ENCODE results near the gene DEPDC5. TPM values are rescaled to one million over a fixed set of nuclear protein-coding genes. Genes with fewer than 3 reads are reported as not detected.

Gene DEPDC5
- total RNA-seq, 2 donors from 2014 or later: 10.9 to 37.5 TPM

- H3K36me3 ChIP-seq: no peaks in the 10 kb centered on the region
- 74% methylated on average over 4 of the region's 4 CpGs for WGBS
- no peak for TF ChIP-seq POLR2A (IDR thresholded peaks at IDR 0.05)
- no peak for TF ChIP-seq CTCF (IDR thresholded peaks at IDR 0.05)
- no peak for TF ChIP-seq POLR2AphosphoS5 (IDR thresholded peaks at IDR 0.05)
- H3K27ac ChIP-seq: no peak overlapping the region
- H3K9me3 ChIP-seq: no peaks in the 10 kb centered on the region
- H3K27me3 ChIP-seq (replicated peaks; ENCODE audit: insufficient read depth): no peaks in the 10 kb centered on the region
- no peaks in the 10 kb centered on the region for H3K4me1 ChIP-seq (replicated peaks)
- DNase-seq (ENCODE audit: low spot score): no peak
- intact Hi-C loops (cut with DNase I): no loop called here
- H3K4me3 ChIP-seq: no peak overlapping the region
These were observed 182.3 kb downstream of the DEPDC5 start for GRCh38 chr22:31935961-31936635.

GRCh38 chr22:31937341-31937740 is 183.5 kb downstream of the DEPDC5 start:
- H3K9me3 ChIP-seq: no peaks in the 10 kb centered on the region
- H3K27ac ChIP-seq: no peak overlapping the region
- no peaks in the 10 kb centered on the region for H3K4me1 ChIP-seq (replicated peaks)
- 69% methylated on average over 3 of the region's 3 CpGs for WGBS
- no peak overlapping the region for H3K4me3 ChIP-seq
- no peaks in the 10 kb centered on the region for H3K27me3 ChIP-seq (replicated peaks; ENCODE audit: insufficient read depth)
- TF ChIP-seq POLR2AphosphoS5 (IDR thresholded peaks at IDR 0.05): no peak
- TF ChIP-seq CTCF (IDR thresholded peaks at IDR 0.05): no peak
- no peak for TF ChIP-seq POLR2A (IDR thresholded peaks at IDR 0.05)
- H3K36me3 ChIP-seq: no peaks in the 10 kb centered on the region
- intact Hi-C loops (cut with DNase I): no loop called here
- no peak for DNase-seq (ENCODE audit: low spot score)

- no peaks in the 10 kb centered on the region for H3K9me3 ChIP-seq
- H3K4me1 ChIP-seq (replicated peaks): no peaks in the 10 kb centered on the region
- no peak overlapping the region for H3K27ac ChIP-seq
- intact Hi-C loops (cut with DNase I): no loop called here
- no peak overlapping the region for H3K4me3 ChIP-seq
- no peaks in the 10 kb centered on the region for H3K27me3 ChIP-seq (replicated peaks; ENCODE audit: insufficient read depth)
- no peak for DNase-seq (ENCODE audit: low spot score)
- TF ChIP-seq POLR2A (IDR thresholded peaks at IDR 0.05): no peak
- no peak for TF ChIP-seq POLR2AphosphoS5 (IDR thresholded peaks at IDR 0.05)
- TF ChIP-seq CTCF (IDR thresholded peaks at IDR 0.05): no peak
- 76% methylated on average over 8 of the region's 8 CpGs for WGBS
- H3K36me3 ChIP-seq: no peaks in the 10 kb centered on the region
These were observed 184.5 kb downstream of the DEPDC5 start for GRCh38 chr22:31938296-31938695.

- intact Hi-C loops (cut with DNase I): loop anchor here (10.0 kb wide), 1 partner anchor 276 kb away; the partner anchor contains the start of gene PISD
- DNase-seq (ENCODE audit: low spot score): no peak
- no peak overlapping the region for H3K27ac ChIP-seq
- H3K27me3 ChIP-seq (replicated peaks; ENCODE audit: insufficient read depth): no peaks in the 10 kb centered on the region
- no peak for TF ChIP-seq CTCF (IDR thresholded peaks at IDR 0.05)
- TF ChIP-seq POLR2A (IDR thresholded peaks at IDR 0.05): no peak
- TF ChIP-seq POLR2AphosphoS5 (IDR thresholded peaks at IDR 0.05): no peak
- no peaks in the 10 kb centered on the region for H3K9me3 ChIP-seq
- 83% methylated on average over 9 of the region's 9 CpGs for WGBS
- H3K4me3 ChIP-seq: no peak overlapping the region
- H3K4me1 ChIP-seq (replicated peaks): no peaks in the 10 kb centered on the region
- no peaks in the 10 kb centered on the region for H3K36me3 ChIP-seq
These were observed 186.7 kb downstream of the DEPDC5 start for GRCh38 chr22:31940506-31940905.

GRCh38 chr22:31942091-31942490 is 188.3 kb downstream of the DEPDC5 start:
- intact Hi-C loops (cut with DNase I): loop anchor here (10.0 kb wide), 1 partner anchor 277 kb away; the partner anchor contains the start of gene PISD
- no peak for TF ChIP-seq POLR2A (IDR thresholded peaks at IDR 0.05)
- TF ChIP-seq POLR2AphosphoS5 (IDR thresholded peaks at IDR 0.05): no peak
- TF ChIP-seq CTCF (IDR thresholded peaks at IDR 0.05): no peak
- 90% methylated on average over 5 of the region's 5 CpGs for WGBS

More at GRCh38 chr22:31942091-31942490, 188.3 kb downstream of the DEPDC5 start:
- no peak overlapping the region for H3K4me3 ChIP-seq
- H3K36me3 ChIP-seq: no peaks in the 10 kb centered on the region
- H3K27ac ChIP-seq: no peak overlapping the region
- H3K27me3 ChIP-seq (replicated peaks; ENCODE audit: insufficient read depth): no peaks in the 10 kb centered on the region
- no peaks in the 10 kb centered on the region for H3K9me3 ChIP-seq
- H3K4me1 ChIP-seq (replicated peaks): no peaks in the 10 kb centered on the region
- no peak for DNase-seq (ENCODE audit: low spot score)
